ENCODE results near the gene RFNG. TPM values are rescaled to one million over a fixed set of nuclear protein-coding genes. Genes with fewer than 3 reads are reported as not detected.

RFNG gene
- total and polyA plus RNA-seq, 7 donors = 27.1 to 40.7 (median 31.2) TPM

GRCh38 chr17:82015311-82015971 is 36.2 kb downstream of the RFNG start:
- no peaks in the 10 kb centered on the region for H3K27me3 ChIP-seq (ENCODE audit: insufficient read depth in 3 of 3, low read length in 2 of 3)
- ATAC-seq (no peak), DNase-seq (no peak)
- H3K9me3 ChIP-seq = no peaks in the 10 kb centered on the region
- no peak overlapping the region for H3K4me3 ChIP-seq
- no peak for TF ChIP-seq CTCF (IDR thresholded peaks at IDR 0.05)
- peaks cover 25% of the 10 kb centered on the region for H3K4me1 ChIP-seq
- 80 to 82% (median 81%) methylated on average over 23 to 24 of the region's 24 CpGs for WGBS, 3 donors
- no peak overlapping the region for H3K27ac ChIP-seq
- intact Hi-C loops (cut with DNase I) = loop anchor here in 1 of 2 donors (5.0 kb wide), 1 partner anchor 38 kb away; the partner anchor contains the start of gene ASPSCR1
- H3K36me3 ChIP-seq (ENCODE audit: insufficient read depth in 1 of 2, low read depth in 1 of 2) = peaks cover 0 to 27% of the 10 kb centered on the region in 2 donors

GRCh38 chr17:82014971-82015310 is 36.7 kb downstream of the RFNG start:
- no peak for TF ChIP-seq CTCF (IDR thresholded peaks at IDR 0.05)
- WGBS, 3 donors = 83 to 86% (median 85%) methylated on average over 13 of the region's 13 CpGs
- no peak overlapping the region for H3K27ac ChIP-seq
- DNase-seq (no peak), ATAC-seq (no peak)
- H3K4me3 ChIP-seq = no peak overlapping the region
- H3K27me3 ChIP-seq (ENCODE audit: insufficient read depth in 3 of 3, low read length in 2 of 3) = no peaks in the 10 kb centered on the region
- no peaks in the 10 kb centered on the region for H3K9me3 ChIP-seq
- H3K36me3 ChIP-seq (ENCODE audit: insufficient read depth in 1 of 2, low read depth in 1 of 2) = peaks cover 0 to 32% of the 10 kb centered on the region in 2 donors
- peaks cover 23% of the 10 kb centered on the region for H3K4me1 ChIP-seq
- intact Hi-C loops (cut with DNase I) = loop anchor here in 1 of 2 donors (5.0 kb wide), 1 partner anchor 38 kb away; the partner anchor contains the start of gene ASPSCR1

GRCh38 chr17:82014432-82014831 is 37.2 kb downstream of the RFNG start:
- Histone ChIP-seq H3K36me3 (ENCODE audit: insufficient read depth in 1 of 2, low read depth in 1 of 2) (peaks cover 0 to 35% of the 10 kb centered on the region in 2 donors), H3K4me1 (peaks cover 21% of the 10 kb centered on the region), H3K27ac (no peak overlapping the region), H3K27me3 (ENCODE audit: insufficient read depth in 3 of 3, low read length in 2 of 3) (no peaks in the 10 kb centered on the region), H3K9me3 (no peaks in the 10 kb centered on the region), H3K4me3 (no peak overlapping the region)
- 67 to 79% (median 68%) methylated on average over 23 of the region's 23 CpGs for WGBS, 3 donors
- no peak for TF ChIP-seq CTCF (IDR thresholded peaks at IDR 0.05)
- no peak for DNase-seq
- ATAC-seq = no peak
- intact Hi-C loops (cut with DNase I) = no loop called here

- Histone ChIP-seq H3K36me3 (ENCODE audit: insufficient read depth in 1 of 2, low read depth in 1 of 2) (peaks cover 0 to 41% of the 10 kb centered on the region in 2 donors), H3K27me3 (ENCODE audit: insufficient read depth in 3 of 3, low read length in 2 of 3) (no peaks in the 10 kb centered on the region), H3K4me3 (no peak overlapping the region), H3K27ac (no peak overlapping the region), H3K4me1 (peaks cover 16% of the 10 kb centered on the region), H3K9me3 (no peaks in the 10 kb centered on the region)
- no peak for DNase-seq
- no peak for ATAC-seq
- WGBS, 3 donors = 72 to 90% (median 84%) methylated on average over 15 to 16 of the region's 16 CpGs
- intact Hi-C loops (cut with DNase I) = no loop called here
- TF ChIP-seq CTCF (IDR thresholded peaks at IDR 0.05) = no peak
These were observed 37.8 kb downstream of the RFNG start for GRCh38 chr17:82013772-82014321.
